ENCODE data around the gene SIGLEC8. TPM values are rescaled to one million over a fixed set of nuclear protein-coding genes. Genes with fewer than 3 reads are reported as not detected.

Gene SIGLEC8
- total and polyA plus RNA-seq, 2 of the 8 experiments (the other 6 are each of a cell fraction or from before 2014, with no cell fraction given): not detected

DNA sequence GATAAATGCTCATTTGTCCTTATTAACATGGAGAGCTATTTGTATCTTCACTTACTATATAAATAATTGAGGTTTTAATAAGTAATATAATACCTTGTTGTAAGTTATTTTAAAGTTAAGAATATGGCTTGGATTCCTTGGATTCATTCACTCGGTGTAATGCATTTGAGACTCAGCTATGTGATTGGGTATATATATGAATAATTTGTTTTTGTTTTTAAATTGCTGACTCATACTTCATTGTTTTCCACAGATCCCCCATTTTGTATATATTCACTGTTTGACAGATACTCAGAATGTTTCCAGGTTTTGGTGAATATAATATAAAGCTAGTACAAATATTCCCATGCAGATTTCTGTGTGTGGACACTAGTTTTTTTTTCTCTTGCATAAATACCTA, 13.3 kb upstream of the SIGLEC8 start:
- Histone ChIP-seq H2BK120ac (replicated peaks; ENCODE audit: low read depth, low read length) (no peak overlapping the region), H3K4me3 (ENCODE audit: extremely low read depth in 1 of 4, insufficient read depth in 2 of 4, low read depth in 3 of 4, low read length in 4 of 4) (no peak overlapping the region), H2AK5ac (ENCODE audit: low read depth, low read length) (no peak overlapping the region), H2BK5ac (ENCODE audit: low read depth, low read length) (no peak overlapping the region), H3K9me3 (ENCODE audit: insufficient read depth in 2 of 2, low read depth in 1 of 2, low read length in 1 of 2) (peaks cover 7 to 24% of the 10 kb centered on the region in 2 experiments; a peak in 3 of 4 replicates), H3K79me1 (ENCODE audit: low read depth, low read length) (no peaks in the 10 kb centered on the region), H3K9ac (replicated peaks in 1 of 4; ENCODE audit: extremely low read depth in 1 of 4, low read depth in 3 of 4, low read length in 3 of 4) (no peak overlapping the region), H3K23ac (ENCODE audit: insufficient read length) (no peak overlapping the region), H3K18ac (ENCODE audit: extremely low read depth, low read length) (no peak overlapping the region), H2AFZ (ENCODE audit: low read length) (no peak overlapping the region), H4K91ac (replicated peaks; ENCODE audit: insufficient read length, low read length) (no peak overlapping the region), H3K23me2 (ENCODE audit: low read depth, low read length) (no peaks in the 10 kb centered on the region), H3K4ac (replicated peaks; ENCODE audit: insufficient read length, low read depth, low read length) (no peak overlapping the region), H3K14ac (ENCODE audit: insufficient read length) (no peak overlapping the region), H2BK12ac (ENCODE audit: low read depth, low read length) (no peak overlapping the region), H3K4me1 (replicated peaks in 1 of 4; ENCODE audit: control insufficient read depth in 3 of 4, insufficient read depth in 4 of 4, low read length in 3 of 4) (no peaks in the 10 kb centered on the region), H4K20me1 (replicated peaks in 1 of 2; ENCODE audit: control insufficient read depth in 1 of 2, insufficient read depth in 2 of 2, low read length in 2 of 2) (no peaks in the 10 kb centered on the region), H3K27me3 (replicated peaks in 1 of 4; ENCODE audit: control insufficient read depth in 3 of 4, extremely low read depth in 1 of 4, insufficient read depth in 3 of 4, low read length in 3 of 4) (no peaks in the 10 kb centered on the region; a peak in 1 of 7 replicates), H3K56ac (replicated peaks; ENCODE audit: insufficient read length, low read depth, low read length) (no peak overlapping the region), H2BK20ac (ENCODE audit: low read length) (no peak overlapping the region), H2BK15ac (ENCODE audit: low read length) (no peak overlapping the region), H3K4me2 (ENCODE audit: insufficient read depth in 1 of 2, low read depth in 2 of 2, low read length in 2 of 2) (no peak overlapping the region), H4K5ac (ENCODE audit: insufficient read length, low read depth, low read length) (no peak overlapping the region), H3K79me2 (ENCODE audit: control insufficient read depth in 1 of 2, insufficient read depth in 2 of 2, low read length in 2 of 2) (no peaks in the 10 kb centered on the region), H3K36me3 (ENCODE audit: control insufficient read depth in 2 of 4, insufficient read depth in 4 of 4, low read length in 3 of 4) (no peaks in the 10 kb centered on the region), H3K27ac (ENCODE audit: low read depth, low read length) (no peak overlapping the region), H4K8ac (ENCODE audit: extremely low read depth, insufficient read depth, low read length) (no peak overlapping the region)
- DNase-seq (ENCODE audit: low read depth in 1 of 2, low spot score in 2 of 2) (no peak), FAIRE-seq (no peak)
- CTCF ChIA-PET (ENCODE audit: partially characterized antibody): interaction anchor here (0.6 to 6.6 kb wide), 12 partner anchors 11 to 290 kb away, joined by 3 to 83 read pairs (median 3); no protein-coding TSS in a partner anchor
- POLR2A ChIA-PET (ENCODE audit: partially characterized antibody): no interaction called here
- WGBS, 2 experiments (ENCODE audit: extremely low coverage in 1 of 2, insufficient coverage in 1 of 2, insufficient read length in 1 of 2, insufficient replicate concordance in 2 of 2, low coverage in 1 of 2, low lambda C conversion rate in 2 of 2, missing lambda C conversion rate in 1 of 2): 88% methylated on average over 1 of the region's 1 CpG; no CpG with 5 or more reads in 1 of the 2 experiments
- no peak for TF ChIP-seq JUN (IDR thresholded peaks at IDR 0.05; ENCODE audit: low read depth, low read length)
- TF ChIP-seq NANOG (IDR thresholded peaks at IDR 0.05; ENCODE audit: insufficient read depth, low read depth, low read length, poor library complexity, severe bottlenecking): no peak
- TF ChIP-seq, protein P1, sequence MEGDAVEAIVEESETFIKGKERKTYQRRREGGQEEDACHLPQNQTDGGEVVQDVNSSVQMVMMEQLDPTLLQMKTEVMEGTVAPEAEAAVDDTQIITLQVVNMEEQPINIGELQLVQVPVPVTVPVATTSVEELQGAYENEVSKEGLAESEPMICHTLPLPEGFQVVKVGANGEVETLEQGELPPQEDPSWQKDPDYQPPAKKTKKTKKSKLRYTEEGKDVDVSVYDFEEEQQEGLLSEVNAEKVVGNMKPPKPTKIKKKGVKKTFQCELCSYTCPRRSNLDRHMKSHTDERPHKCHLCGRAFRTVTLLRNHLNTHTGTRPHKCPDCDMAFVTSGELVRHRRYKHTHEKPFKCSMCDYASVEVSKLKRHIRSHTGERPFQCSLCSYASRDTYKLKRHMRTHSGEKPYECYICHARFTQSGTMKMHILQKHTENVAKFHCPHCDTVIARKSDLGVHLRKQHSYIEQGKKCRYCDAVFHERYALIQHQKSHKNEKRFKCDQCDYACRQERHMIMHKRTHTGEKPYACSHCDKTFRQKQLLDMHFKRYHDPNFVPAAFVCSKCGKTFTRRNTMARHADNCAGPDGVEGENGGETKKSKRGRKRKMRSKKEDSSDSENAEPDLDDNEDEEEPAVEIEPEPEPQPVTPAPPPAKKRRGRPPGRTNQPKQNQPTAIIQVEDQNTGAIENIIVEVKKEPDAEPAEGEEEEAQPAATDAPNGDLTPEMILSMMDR (IDR thresholded peaks at IDR 0.05; ENCODE audit: control extremely low read depth in 1 of 3, insufficient read depth in 1 of 3, low read depth in 1 of 3, low read length in 3 of 3): no peak
- no peak for TF ChIP-seq CEBPB (IDR thresholded peaks at IDR 0.05; ENCODE audit: low read depth, low read length)
- TF ChIP-seq SIN3A (conservative IDR thresholded peaks at IDR 0.05 in 1 of 2, IDR thresholded peaks at IDR 0.05 in 1 of 2; ENCODE audit: low read depth in 1 of 2, low read length in 2 of 2): no peak
- TF ChIP-seq RXRA (IDR thresholded peaks at IDR 0.05; ENCODE audit: insufficient read depth, low read depth, low read length): no peak
- no peak for TF ChIP-seq BRCA1 (IDR thresholded peaks at IDR 0.05; ENCODE audit: low read depth, low read length)
- no peak for TF ChIP-seq RNF2 (IDR thresholded peaks at IDR 0.05; ENCODE audit: borderline replicate concordance, low read depth, low read length, missing control alignments, poor library complexity, severe bottlenecking)
- no peak for TF ChIP-seq PHF8 (conservative IDR thresholded peaks at IDR 0.05; ENCODE audit: low read depth, low read length)
- no peak for TF ChIP-seq KDM1A (IDR thresholded peaks at IDR 0.05; ENCODE audit: borderline replicate concordance, low read length)
- no peak for TF ChIP-seq ZNF274 (IDR thresholded peaks at IDR 0.05; ENCODE audit: borderline replicate concordance, extremely low read depth, low read length)

Measured in H1 (cell line).